ENCODE results near the gene PCGF2.
"Not testable (repeated sequence)": the region's sequence is repeated elsewhere in the genome, so short reads cannot be mapped to it uniquely, and the experiment has no call there.

PCGF2 gene

GRCh38 chr17:38735161-38735997 lies 12.8 kb downstream of the PCGF2 start:
- no peak for DNase-seq (ENCODE audit: low read depth)

- DNase-seq (ENCODE audit: low read depth) = no peak
Observed at GRCh38 chr17:38733982-38734973, 13.9 kb downstream of the PCGF2 start.

GRCh38 chr17:38733282-38733981 lies 14.7 kb downstream of the PCGF2 start:
- DNase-seq (ENCODE audit: low read depth) = no peak

- no peak for DNase-seq (ENCODE audit: low read depth)
Observed at GRCh38 chr17:38732376-38733281, 15.5 kb downstream of the PCGF2 start.

GRCh38 chr17:38731526-38732294 lies 16.4 kb downstream of the PCGF2 start:
- DNase-seq (ENCODE audit: low read depth) = no peak

GRCh38 chr17:38730526-38731379 lies 17.4 kb downstream of the PCGF2 start:
- DNase-seq (ENCODE audit: low read depth) = no peak

GRCh38 chr17:38729886-38730525 lies 18.1 kb downstream of the PCGF2 start, which contains the start of gene CISD3:
Gene CISD3, plus strand, starts transcription at chr17:38730341. Its CDS starts 18 bp downstream, at chr17:38730359.
- DNase-seq (ENCODE audit: low read depth) = peak; percentile 72

- DNase-seq (ENCODE audit: low read depth) = no peak
Observed at GRCh38 chr17:38729368-38729885, 18.7 kb downstream of the PCGF2 start.

- no peak for DNase-seq (ENCODE audit: low read depth)
Observed at GRCh38 chr17:38728290-38728831, 19.8 kb downstream of the PCGF2 start.

- DNase-seq (ENCODE audit: low read depth) = no peak
Observed at GRCh38 chr17:38727736-38728135, 20.4 kb downstream of the PCGF2 start.

- not testable (repeated sequence) for DNase-seq (ENCODE audit: low read depth)
Observed at GRCh38 chr17:38726145-38726544, 22.0 kb downstream of the PCGF2 start.

GRCh38 chr17:38725066-38725465 lies 23.1 kb downstream of the PCGF2 start:
- DNase-seq (ENCODE audit: low read depth) = no peak

- DNase-seq (ENCODE audit: low read depth) = no peak
Observed at GRCh38 chr17:38724337-38724988, 23.7 kb downstream of the PCGF2 start.

- DNase-seq (ENCODE audit: low read depth) = no peak
Observed at GRCh38 chr17:38721802-38722201, 26.3 kb downstream of the PCGF2 start.

- DNase-seq (ENCODE audit: low read depth) = no peak
Observed at GRCh38 chr17:38720941-38721340, 27.2 kb downstream of the PCGF2 start.

GRCh38 chr17:38719943-38720641 lies 28.0 kb downstream of the PCGF2 start:
- no peak for DNase-seq (ENCODE audit: low read depth)
